ENCODE data around the gene CDH15.

CDH15 gene, protein sequence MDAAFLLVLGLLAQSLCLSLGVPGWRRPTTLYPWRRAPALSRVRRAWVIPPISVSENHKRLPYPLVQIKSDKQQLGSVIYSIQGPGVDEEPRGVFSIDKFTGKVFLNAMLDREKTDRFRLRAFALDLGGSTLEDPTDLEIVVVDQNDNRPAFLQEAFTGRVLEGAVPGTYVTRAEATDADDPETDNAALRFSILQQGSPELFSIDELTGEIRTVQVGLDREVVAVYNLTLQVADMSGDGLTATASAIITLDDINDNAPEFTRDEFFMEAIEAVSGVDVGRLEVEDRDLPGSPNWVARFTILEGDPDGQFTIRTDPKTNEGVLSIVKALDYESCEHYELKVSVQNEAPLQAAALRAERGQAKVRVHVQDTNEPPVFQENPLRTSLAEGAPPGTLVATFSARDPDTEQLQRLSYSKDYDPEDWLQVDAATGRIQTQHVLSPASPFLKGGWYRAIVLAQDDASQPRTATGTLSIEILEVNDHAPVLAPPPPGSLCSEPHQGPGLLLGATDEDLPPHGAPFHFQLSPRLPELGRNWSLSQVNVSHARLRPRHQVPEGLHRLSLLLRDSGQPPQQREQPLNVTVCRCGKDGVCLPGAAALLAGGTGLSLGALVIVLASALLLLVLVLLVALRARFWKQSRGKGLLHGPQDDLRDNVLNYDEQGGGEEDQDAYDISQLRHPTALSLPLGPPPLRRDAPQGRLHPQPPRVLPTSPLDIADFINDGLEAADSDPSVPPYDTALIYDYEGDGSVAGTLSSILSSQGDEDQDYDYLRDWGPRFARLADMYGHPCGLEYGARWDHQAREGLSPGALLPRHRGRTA

DNA sequence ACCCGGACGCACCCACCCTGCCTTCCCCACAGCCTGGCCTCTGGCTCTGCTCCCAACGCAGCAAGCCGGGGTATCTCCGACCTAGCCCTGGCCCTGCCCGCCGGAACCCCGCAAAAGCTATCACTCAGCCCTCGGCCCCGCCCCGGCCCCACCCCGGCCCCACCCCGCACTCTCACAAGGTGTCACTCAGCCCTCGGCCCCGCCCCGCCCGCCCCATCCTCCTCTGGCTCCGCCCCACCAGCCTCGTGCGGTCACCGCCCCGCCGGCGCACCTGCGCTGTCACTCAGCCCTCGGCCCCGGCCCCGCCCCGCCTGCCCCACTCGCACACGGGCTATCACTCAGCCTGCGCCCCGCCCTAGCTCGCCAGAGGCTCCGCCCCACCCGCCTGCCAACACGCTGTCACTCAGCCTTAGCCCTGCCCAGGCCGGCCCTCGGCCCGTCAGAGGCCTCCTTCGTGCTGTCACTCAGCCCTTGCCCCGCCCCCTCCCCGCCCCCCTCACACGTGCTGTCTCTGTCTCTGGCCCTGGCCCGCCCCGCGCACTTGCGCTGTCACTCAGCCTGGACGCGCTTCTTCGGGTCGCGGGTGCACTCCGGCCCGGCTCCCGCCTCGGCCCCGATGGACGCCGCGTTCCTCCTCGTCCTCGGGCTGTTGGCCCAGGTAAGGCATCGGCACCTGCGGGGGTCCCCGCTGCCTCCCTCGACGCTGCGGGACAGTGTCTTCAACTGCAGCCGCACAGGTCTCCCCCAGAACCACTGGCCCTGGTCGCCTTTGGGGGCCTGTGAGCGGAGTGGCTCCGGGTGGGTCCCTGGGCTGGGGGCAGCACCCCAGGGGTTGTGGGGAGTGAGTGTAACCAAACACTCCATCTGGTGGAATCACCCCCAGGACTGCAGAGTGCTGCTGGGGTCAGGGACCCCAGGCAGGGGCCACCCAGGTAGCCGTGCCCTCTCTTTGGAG lies at the start of gene CDH15:
TSS of gene CDH15 (plus strand) at position 533 of the 955 bp plus-strand sequence. CDS start at position 617, 84 bp downstream.
- DNase-seq (ENCODE audit: low read depth) = peak; percentile 90

DNA sequence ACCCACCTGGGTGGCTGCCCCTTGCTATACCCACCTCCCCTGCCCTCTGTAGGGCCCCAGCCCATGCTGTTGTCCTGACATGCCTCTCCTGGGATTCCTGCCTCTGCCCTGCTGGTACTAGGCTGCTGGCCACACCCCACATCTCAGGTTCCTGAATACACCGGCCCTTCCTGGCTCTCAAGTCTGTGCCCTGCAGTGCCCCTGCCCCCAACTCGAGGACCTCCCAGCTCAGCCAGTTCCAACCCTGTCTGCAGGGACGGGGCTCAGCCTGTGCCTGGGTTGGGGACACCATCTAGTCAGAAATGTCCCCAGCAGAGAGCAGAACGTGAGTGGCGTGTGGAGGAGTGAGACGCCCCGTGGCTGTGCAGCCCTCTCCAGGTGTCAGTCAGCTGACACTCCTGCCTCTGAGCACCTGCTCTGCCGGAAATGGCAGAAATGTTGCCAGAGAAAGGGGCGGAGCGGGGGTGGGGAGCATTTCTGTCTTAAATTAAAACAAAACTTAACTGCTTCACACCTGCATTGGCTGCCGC lies 49.2 kb upstream of the CDH15 start:
- no peak for DNase-seq (ENCODE audit: low read depth)

DNA sequence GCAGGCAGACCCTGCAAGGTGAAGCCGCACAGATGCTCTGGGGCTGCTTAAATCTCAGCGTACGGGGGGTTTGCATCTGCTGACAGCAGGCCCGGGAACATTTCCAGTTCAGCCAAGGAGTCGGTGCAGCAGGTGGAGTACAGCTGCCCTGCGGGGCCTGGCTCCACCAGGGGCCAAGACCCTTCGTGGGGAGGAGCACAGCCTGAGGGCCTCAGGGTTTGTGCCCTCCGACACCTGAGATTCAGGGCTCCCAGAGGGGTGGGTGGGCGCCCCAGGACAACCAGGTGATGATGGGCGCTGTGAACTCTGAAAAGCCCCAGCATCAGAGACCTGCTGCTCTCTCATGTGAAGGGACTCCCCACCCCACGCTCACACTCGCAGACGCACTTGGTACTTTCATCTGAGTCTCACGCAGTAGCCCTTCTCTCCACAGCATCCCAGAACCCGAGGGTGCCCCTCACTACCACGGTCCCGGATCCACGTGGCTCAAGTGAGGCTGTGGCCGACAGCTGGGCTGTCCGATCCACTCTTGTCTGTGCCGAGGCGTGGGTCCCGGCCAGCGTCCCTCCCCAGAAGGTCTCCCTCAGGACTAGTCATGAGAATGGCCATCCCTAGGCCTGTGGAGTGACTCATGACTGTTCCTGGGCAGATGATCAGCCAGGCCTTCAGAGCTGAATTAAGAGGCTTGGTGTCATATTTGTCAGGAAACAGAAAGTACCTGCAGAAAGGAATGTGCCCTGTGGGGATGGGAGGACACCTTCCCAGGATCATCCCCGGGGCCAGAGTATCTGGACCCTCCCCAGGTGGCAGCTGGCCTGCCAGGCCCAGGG lies 48.3 kb upstream of the CDH15 start:
- peak; percentile 7 for DNase-seq (ENCODE audit: low read depth)

DNA sequence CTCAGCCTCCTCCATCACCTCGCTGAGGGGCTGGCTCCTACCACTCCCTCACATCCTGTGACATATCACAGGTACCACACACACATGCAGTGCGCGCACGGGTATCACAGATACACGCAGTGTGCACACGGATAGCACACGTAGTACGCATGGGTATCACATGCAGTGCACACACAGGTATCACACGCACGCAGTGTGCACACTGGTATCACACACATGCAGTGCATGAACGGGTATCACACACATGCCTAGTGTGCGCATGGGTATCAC lies 47.8 kb upstream of the CDH15 start:
- no peak for DNase-seq (ENCODE audit: low read depth)

DNA sequence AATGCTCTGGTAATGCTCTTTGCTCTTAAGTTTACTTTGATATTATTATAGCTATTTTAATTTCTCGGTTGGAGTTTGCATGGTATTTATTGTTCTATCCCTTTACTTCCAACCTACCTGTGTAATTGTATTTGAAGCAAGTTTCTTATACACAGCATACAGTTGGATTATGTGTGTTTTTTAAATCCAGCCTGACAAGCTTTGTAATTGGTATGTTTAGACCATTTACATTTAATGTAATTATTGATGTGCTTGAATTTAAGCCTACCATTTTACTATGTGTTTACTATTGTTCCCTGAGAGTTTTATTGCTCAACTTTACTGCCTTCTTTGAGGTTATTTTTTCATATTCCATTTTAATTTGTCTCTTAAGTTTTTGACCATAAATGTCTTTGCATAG lies 42.2 kb upstream of the CDH15 start:
- DNase-seq (ENCODE audit: low read depth) = no peak

DNA sequence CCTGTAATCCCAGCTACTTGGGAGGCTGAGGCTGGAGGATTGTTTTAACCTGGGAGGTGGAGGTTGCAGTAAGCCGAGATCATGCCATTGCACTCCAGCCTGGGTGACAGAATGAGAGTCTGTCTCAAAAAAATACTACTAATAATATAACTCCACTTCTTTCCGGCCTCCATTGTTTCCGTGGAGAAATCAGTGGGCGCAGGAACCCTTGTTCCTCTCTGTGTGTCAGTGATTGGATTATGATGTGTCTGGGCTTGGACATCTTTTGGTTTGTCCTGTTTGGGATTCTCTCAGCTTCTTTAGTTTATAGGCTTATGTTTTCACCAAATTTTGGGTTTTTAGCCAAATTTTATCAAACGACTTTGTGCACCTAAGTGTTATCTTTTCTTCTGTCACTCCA lies 41.1 kb upstream of the CDH15 start:
- no peak for DNase-seq (ENCODE audit: low read depth)

DNA sequence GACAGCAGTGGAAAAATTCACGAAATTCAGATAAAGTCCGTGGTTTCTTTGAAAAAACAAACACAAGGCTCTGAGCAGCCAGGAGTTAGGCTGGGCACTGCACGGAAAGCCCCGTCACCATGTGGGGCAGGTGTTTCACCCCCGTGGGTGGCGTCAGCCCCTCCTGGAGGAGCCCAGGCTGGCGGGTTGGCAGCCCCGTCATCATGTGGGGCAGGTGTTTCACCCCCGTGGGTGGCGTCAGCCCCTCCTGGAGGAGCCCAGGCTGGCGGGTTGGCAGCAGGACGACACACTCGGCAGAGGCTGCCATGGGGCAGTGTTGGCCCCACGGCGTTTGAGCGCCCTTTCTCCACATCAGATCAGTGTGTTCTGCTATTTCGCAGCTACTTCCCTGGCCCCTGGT lies 39.8 kb upstream of the CDH15 start:
- DNase-seq (ENCODE audit: low read depth) = no peak

DNA sequence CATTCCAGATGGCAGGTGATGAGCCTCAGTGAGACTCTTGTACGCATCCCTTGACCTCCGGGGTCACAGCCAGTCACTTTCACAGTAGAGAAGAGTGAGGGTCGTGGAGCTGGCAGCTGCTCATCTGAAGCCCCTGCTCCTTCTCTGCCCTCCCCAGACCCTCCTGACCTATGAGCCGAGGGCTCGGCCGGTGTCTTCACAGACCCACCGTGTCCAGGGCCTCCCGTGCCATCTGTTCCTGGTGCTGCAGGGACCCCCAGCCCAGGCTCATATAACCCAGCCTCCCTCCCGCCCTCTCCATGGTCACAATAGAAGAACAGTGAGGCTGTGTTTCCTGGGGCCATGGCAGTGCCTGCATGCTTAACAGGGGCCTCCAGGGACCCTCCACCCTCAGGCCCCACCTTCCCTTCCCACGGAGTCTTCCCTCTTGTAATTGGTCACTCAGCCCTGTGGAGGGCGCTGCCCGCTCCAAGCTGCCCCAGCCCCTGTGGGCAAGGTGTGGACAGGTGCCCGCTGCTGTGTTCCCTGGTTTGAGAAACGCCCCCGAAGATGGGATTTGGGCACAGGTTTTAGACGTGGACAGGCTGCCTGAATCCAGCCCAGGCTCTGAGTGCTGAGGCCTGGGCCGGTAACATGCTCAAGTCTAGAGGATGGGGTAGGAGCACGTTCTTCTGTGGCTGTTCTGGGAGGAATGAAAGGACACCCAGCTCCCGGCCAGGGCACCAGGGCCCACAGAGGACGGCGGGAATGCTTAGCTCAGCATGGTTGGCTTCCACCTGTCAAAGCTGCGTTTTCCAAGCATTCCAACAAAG lies 39.1 kb upstream of the CDH15 start:
- no peak for DNase-seq (ENCODE audit: low read depth)

DNA sequence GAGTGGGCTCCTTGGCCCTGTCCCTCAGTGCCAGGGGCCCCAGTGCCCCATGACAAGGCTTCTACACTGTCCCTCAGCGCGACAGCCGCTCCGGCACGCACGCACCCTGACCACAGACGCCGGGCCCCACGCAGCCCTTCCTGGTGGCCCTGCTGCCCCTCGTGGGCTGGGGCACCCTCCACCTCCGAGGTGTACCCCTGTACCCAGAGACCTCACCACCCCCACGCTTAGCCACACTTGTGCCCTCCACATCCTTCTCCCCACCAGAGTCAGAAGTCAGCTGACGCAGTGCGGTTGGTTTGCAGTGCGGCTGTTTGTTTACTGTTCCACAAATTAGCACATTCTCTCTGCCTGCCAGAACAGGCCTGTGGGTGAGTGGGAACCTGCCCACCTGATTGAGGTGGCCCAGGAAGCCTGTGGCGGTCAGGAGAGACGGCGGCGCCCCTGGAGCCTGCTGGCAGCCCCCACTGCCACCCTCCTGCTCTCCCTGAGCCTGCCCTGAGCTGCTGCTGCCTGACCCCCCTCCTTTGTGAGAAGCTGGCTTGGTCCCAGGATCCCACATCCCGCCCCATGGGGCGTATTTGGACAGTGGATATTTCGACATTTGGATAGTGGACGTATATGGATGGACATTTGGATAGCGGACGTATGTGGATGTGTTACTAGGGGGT lies 38.0 kb upstream of the CDH15 start:
- DNase-seq (ENCODE audit: low read depth) = no peak

DNA sequence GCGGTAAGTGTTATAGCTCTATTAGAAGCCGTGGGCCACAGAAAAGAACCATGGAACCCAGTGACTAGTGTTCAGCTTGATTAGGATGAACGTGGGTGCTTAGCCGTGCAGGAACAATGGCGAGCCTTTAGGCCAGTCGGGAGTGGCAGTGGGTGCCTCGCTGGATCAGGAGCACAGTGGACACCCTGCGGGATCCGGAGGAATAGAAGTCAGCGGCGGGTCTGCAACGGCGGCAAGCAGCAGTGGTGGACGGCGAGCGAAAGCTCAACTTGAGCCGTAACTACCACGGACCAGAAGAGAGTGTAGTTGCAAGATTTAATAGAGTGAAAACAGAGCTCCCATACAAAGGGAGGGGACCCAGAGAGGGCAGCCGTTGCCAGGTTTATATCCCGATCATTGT lies 37.3 kb upstream of the CDH15 start:
- no peak for DNase-seq (ENCODE audit: low read depth)

DNA sequence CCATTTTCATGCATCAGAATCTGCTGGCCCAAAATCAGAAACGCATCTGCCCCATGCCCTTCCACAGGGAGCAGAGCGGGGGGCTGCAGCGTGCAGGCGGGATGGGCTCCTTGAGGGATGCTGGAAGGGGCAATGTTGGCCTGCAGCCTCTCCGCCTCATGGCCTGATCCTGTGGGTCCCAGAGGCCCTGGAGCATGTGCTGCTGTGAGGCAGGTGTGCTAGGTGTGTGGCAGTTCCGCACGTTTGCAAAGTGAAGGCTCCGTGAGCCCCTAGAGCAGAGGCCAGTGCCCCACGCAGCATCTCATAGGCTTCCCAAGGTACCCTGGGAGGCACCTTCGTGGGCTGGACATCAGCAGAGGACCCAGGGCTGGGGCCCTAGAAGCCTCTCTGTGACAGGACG lies 36.4 kb upstream of the CDH15 start:
- no peak for DNase-seq (ENCODE audit: low read depth)

DNA sequence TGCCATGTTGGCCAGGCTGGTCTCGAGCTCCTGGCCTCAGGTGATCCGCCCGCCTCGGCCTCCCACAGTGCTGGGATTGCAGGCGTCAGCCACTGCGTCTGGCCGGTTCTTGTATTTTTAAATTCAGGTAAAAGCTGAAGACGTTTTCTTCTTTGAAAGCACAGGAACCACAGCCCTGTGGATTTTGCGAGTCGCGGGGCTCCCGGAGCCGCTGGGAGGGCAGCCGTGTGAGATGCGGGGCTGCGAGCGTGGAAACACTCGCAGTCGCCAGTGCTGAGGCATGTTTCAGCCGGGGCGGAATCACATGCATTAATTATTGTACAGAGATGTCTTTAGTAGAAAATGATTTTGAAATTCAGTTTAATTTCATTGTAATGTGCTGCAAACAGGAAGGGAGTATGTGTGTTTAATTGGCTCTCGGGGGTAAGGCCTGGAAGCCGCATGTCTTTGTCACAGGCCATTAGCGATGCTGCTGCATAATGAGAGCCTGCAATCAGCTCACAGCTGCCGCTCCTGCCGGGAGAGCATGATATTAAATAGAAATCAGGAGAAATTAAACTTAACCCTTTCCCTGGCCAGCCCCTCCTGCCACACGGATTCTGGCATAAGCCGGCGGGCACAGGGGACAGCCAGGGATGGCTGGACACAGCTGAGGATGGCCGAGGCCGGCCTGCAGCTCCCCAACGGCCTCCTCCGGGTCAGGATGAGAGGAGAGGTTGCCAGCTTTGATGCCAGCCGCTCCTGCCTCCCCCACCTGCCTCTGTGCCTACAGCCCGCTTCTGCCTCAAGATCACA lies 35.4 kb upstream of the CDH15 start:
- no peak for DNase-seq (ENCODE audit: low read depth)

DNA sequence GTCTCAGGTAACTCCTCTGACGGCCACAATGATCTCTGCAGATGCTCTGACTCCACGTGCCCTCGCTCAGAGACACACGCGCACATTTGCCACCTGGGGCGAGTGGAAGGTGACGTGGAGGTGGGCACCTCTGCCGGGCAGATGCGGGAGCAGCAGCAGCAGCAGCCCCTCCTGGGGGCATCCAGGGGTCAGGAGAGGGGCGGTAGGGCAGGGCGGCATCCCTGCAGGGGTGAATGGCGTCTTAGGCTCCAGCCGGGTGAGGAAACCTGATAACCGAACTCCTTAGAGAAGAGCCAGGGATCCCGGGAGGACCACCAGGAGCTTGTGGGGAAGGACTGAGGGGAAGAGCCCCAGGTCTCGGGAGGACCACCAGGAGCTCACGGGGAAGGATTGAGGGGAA lies 34.6 kb upstream of the CDH15 start:
- DNase-seq (ENCODE audit: low read depth) = no peak

DNA sequence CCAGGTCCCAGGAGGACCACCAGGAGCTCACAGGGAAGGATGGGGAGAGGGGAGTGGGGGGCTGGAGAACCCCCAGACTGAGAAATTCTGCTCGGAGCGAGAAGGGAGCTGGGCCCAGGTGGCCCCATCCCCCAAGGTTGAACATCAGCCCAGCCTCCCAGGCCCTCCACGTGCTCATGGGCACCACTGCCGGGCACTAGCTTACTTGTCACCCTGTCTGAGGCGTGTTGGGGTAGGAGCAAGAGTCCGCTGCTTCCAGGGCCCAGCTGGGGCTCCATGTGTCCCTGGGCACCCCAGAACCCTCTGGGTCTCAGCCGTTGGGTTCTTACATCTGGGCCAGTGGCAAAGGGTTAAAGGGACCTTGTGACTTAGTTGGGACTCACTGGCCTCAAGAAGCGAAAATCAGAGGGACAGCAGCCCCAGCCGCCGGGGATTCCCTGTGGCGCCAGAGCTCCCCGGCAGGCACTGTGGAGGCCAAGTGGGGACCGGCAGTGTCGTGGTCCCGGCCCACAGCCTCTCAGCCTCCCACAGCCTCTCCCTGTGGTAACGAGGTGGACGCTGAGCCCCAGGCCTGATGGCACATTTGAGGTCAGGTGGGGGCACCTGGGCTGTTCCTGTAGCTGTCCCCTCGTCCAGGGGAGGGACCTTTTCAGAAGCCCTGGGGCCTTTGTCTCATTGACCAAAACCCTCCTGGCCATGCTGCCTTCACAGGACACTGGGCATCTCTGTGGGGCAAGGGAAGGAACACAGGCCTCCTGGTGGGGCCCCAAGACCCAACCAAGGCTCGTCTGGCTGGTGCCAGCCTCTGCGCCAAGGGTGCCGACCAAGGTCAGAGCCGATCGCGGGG lies 33.7 kb upstream of the CDH15 start:
- no peak for DNase-seq (ENCODE audit: low read depth)

DNA sequence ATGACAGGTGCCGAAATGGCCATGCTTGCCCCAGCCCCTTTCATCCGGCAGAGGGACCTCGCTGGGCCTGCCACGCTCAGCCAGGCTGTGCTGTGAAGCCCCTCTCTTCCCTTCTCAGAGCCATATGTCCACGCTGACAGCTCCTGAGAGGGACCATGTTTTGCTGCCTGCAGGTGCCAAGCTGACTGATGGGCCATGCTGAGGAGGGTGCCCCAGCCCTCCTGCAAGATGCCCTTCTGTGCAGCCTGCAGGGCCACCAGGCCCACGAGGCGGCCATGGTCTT lies 33.1 kb upstream of the CDH15 start:
- no peak for DNase-seq (ENCODE audit: low read depth)

DNA sequence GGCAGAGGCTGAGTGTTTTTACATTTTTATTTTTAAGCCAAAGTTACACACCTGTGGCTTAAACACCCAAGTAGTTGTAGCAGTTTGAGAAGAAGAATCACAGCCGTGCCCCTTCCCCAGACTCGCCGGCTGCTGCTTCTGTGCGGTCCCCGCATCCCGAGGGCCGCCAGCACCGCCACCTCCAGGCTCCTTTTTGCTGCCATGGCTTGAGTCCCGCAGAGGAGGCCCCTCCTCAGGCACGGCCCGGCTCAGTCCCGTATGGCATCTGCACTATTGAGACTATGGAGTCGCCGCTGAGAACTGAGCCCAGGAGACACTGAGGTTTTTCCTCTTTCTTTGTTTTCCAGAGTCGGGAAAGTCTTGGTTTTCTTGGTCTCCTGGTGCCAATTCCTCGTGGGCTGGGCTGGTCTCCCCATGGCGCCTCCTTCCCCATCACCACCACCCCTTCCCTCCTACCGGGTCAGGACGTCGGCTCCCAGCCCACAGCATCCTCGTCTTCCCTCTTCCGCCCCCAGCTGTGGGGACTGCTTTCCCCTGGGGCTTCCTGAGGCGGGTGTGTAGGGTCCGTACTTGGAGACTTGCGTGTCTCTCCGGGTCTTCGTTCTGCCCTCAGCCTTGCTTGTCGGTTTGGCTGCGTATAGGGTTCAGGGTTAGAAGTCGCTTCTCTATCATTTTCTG lies 32.6 kb upstream of the CDH15 start:
- no peak for DNase-seq (ENCODE audit: low read depth)

DNA sequence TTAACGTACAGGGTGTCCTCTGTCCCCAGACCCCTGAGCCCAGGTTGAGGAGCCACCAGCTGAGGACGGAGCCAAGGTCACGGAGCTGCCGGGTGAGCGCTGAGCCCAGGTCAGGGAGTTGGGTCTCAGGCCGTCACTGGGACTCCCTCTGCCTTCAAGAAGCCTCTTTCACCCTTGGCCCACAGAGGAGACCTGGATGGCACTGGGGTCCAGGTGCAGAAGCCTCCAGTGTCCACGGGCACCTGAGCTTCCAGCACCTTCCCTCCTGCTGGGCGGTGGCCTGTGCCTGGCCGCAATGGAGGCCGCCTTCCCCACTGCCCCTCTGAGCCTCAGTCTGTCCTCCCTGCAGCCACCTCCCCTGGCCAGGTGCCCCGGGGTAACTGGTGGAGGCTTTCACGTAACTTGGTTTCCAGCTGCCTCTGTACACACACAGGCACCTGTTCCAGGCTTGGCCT lies 31.6 kb upstream of the CDH15 start:
- no peak for DNase-seq (ENCODE audit: low read depth)

DNA sequence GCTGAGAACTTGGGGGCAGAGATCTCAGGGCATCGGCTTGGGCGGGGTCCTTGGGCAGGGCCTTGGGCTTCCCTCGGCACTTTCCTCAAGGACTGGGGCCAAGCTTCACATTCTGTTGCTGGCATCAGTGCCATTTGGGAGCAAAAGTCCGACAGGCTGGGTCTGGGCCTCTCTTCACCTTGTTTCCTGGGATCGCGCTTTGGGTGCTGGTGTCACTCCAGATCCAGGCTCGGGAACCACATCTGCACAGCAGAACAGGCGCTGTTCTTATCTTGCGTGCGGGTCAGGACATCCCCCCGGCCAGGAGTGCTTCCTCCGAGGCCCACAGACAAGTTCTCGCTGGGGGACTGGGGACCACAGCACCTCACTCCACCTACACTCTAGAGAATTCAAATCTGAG lies 31.1 kb upstream of the CDH15 start:
- DNase-seq (ENCODE audit: low read depth) = no peak
